ENCODE data around the gene CLMP.
"Not testable (repeated sequence)": the region's sequence is repeated elsewhere in the genome, so short reads cannot be mapped to it uniquely, and the experiment has no call there.

CLMP gene

DNA sequence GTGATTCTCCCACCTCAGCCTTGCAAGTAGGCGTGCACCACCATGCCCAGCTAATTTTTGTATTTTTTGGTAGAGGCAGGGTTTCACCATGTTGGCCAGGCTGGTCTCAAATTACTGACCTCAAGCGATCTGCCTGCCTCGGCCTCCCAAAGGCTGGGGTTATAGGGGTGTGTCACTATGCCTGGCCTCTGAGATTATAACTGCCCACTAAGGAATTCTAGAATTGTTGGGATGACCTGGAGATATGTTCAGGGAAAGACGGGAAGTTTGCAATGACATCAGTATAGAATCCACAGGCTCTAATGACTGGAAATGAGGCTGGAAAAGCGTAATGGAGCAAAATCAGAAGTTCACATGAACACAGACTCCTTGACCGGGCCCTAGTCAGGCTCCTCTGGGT lies 62.2 kb downstream of the CLMP start:
- peak; percentile 28 for DNase-seq (ENCODE audit: low read depth)

GRCh38 chr11:123132034-123132766 lies 62.8 kb downstream of the CLMP start:
- peak; percentile 61 for DNase-seq (ENCODE audit: low read depth)

DNA sequence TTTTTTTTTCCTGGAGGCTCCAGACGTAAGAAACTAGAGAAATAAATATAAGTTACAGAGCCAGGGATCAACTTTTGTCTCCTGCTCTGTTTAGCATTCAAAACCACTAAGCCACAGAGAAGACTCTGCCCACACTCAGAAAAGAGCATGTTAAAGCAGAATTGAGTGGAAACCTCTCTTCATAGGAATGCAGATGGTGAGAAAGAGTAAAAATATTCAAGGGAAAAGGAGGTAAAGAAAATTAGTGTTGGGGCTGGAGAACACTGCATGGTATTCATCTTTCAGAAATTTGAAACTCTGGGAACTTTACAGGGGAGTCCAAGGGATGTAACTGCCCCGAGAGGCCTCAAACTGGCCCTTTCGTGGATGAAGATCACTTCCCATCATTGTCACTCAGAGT lies 65.1 kb downstream of the CLMP start:
- DNase-seq (ENCODE audit: low read depth) = peak; percentile 54

DNA sequence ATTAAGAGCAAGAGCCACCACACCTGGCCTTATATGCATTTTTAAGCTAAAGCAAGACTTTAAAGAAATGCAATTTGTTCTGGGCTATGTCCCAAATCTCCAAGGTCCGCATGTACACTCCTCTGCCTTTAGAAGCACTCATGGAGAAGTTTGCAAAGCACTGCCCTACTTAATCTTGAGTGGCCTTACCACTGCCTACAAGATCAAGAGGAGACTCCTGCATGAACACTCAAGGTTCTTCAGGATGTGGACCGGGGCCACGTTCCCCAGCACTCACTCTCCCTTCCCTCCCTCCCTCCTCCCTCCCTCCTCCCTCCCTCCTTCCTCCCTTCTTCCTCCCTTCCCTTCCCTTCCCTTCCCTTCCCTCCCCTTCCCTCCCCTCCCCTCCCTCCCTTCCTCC lies 69.9 kb downstream of the CLMP start:
- DNase-seq (ENCODE audit: low read depth) = no peak

DNA sequence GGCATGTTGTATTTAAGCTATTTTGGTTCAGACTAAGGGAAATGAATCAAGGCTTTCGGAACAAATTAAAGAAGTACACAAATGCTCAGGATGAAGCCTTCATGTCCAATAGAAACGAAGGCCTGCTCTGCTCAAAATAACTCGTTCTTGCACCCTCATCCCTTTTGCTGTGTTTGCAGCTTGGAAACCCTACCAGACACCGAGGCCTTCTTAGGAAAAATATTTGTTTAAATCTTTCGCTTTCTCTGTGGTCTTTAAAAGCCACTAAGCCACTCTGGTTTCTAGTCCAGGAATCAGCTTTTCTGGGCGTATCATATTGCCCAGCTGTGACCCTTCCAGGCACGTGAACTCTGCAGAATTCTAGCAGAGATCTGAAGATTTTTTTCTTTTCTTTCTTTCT lies 72.2 kb downstream of the CLMP start:
- DNase-seq (ENCODE audit: low read depth) = no peak

DNA sequence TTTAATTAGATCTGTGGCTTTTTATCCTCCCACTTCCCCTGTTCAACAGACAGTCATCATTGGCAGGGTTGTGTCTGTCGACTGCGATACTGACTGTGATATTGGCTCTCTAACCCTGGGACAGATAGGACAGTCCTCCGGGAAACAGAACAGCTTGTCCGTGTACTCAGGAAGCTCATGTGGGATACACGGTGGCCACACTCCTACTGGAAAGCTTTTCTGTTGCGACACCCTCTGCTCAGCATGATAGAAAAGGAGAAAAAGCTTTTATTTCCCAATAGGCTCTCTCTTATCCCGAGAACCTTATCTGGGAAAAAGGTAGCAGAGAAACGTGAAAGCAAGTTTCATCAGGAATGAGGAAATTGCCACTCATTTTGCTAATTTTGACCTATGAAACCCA lies 72.7 kb downstream of the CLMP start:
- DNase-seq (ENCODE audit: low read depth) = peak; percentile 48

GRCh38 chr11:123116486-123116885 lies 78.6 kb downstream of the CLMP start:
- no peak for DNase-seq (ENCODE audit: low read depth)

DNA sequence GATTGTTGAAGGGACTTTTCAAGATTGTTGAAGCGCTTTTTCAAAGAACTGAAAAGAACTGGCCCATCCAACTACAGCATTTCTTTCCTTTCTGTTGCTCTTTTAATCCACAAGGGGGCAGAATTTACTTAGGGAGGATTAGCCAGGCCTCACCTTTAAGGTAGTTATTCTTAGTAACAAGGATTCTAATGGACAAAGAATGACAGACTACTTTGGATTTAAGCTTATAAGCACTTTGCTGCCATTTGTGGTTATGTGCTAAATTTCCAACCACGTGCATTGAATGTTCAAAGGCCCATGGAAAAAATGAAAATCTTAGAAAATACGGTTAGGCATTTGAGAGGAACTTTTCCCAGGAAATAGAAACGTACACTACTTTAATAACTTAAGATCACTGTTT lies 83.6 kb downstream of the CLMP start:
- DNase-seq (ENCODE audit: low read depth) = no peak

DNA sequence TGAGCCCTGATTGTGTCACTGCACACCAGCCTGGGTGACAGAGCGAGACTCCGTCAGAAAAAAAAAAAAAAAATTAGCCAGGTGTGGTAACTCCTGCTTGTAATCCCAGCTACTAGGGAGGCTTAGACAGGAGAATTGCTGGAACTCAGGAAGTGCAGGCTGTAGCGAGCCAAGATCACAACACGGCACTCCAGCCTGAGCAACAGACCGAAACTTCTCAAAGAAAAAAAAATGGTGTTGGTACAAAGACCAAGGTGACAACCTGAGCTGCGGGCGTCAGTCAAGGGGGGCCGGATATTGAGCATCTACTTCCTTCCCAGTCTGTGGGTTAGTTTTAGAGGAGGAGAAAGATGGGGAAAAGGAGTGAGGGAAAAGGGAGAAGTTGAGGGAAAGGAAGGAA lies 84.7 kb downstream of the CLMP start:
- no peak for DNase-seq (ENCODE audit: low read depth)

DNA sequence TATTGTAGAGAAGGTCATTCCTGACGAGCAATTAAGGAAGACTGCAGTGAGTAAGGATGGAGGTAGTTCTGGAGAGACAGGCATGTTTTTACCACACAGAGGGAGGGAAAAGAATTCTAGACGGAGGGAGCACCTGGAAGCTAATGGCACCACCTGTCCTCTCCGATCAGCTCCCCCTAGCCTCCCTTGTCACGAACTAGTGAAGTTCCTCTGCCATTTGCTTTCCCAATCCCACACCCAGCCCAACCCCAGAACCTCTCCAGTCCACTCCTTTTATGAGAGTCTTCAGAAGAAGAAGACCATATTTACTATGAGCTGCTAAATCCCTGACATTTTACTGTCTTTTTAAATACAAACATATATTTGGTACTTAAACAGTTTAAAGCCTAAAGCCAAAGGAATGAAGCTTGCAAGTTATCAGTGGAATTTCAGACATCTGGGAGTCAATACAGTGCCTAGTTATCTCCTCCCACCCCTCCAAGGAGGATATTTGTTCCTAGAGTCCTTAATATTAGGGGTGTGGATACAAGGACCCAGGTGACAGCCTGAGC lies 87.0 kb downstream of the CLMP start:
- DNase-seq (ENCODE audit: low read depth) = no peak

GRCh38 chr11:123104697-123105096 lies 90.4 kb downstream of the CLMP start:
- DNase-seq (ENCODE audit: low read depth) = no peak

DNA sequence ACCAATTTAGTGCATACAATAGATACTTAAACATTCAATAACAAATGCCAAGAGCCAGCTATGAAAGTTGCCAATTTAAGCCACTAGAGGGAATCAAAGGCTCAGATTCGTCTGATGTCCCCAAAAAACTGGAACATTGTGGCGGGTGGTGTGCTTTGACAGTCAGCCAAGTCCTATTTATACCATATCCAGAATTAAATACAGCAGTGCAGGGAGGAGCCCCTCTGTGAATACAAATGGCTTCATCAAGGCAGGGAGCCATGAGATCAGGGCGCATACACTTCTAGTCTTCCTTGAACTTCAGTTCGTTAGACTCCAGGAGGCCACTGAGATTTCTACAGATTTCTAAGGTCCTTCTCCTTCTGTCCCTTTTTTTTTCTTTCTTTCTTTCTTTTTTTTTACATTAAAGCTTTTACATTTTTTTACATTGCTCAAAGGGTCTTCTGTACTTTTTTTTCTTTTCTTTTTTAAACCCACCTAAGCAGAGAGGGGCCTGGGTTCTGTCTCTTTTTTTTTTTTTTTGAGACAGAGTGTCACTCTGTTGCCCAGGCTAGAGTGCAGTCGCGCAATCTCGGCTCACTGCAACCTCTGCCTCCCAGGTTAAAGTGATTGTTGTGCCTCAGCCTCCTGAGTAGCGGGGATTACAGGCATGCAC lies 91.6 kb downstream of the CLMP start:
- peak; percentile 65 for DNase-seq (ENCODE audit: low read depth)

DNA sequence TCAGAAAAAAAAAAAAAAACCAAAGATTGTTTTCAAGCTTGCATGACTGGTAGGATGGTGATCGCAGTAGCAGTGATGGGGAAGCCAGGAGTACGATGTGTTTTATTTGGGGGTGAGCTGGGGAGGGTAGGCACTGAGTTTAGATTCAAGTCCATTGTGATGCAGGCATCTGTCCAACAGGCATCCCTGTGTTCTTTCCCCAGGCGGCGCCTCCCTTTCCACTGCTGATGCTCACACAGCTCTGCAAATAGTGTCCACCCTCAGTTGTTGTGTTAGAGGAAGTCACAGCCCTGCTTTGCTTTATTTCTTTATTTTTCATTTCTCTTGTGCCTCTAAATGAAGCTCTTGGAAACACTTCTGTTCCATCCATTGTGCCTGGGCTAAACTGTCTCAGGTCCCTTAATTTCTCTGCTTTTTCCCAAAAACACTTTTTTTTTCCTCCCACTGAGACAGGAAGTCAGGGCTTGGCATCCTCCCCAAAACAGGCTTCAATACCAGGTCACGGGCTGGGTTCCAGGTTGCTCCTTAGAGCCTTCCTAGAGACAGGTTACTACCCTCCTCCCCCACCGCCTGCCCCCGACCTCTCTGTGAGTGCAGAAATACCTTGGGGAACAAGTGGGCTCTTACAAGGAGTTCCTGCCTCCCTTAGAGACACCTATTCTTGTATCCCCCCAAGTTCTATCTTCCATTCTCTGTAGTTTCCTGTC lies 94.5 kb downstream of the CLMP start:
- no peak for DNase-seq (ENCODE audit: low read depth)

DNA sequence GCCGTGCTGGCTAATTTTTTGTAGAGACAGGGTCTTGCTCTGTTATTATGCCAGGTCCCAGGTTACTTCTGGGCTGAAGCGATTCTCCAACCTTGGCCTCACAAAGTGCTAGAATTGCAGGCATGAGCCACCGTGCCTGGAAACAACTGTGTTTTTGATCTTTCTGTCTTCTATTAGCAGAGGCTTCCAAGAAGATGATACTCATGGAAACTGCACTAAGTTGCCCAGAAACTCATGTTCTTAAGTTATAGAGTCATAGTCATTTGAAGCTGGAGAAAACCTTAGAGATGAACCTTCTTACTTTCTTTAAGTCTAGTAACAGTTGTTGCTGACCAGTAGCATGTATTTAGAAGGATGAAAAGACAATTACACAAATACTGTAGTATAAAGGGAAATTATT lies 96.1 kb downstream of the CLMP start:
- DNase-seq (ENCODE audit: low read depth) = no peak

- DNase-seq (ENCODE audit: low read depth) = no peak
Observed at GRCh38 chr11:123093739-123094138, 101.3 kb downstream of the CLMP start.

DNA sequence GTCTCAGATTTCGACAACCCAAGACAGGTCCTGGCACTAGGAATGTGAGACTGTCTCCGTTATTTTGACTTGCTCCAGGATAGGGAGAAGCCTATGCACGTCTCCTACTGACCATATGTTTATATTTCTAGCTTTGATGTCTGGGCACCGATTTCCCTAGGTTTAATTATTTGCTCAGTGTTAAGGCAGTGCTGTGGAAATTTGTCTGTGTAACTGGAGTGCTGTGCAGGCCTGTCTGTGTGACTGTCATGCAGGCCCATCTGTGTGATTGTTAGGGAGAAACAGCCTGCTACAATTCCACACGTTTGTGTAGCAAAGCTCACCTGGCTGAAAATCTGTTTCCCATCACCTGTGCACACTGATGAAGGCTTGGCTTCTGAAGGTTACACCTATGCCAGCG lies 103.5 kb downstream of the CLMP start:
- DNase-seq (ENCODE audit: low read depth) = no peak

DNA sequence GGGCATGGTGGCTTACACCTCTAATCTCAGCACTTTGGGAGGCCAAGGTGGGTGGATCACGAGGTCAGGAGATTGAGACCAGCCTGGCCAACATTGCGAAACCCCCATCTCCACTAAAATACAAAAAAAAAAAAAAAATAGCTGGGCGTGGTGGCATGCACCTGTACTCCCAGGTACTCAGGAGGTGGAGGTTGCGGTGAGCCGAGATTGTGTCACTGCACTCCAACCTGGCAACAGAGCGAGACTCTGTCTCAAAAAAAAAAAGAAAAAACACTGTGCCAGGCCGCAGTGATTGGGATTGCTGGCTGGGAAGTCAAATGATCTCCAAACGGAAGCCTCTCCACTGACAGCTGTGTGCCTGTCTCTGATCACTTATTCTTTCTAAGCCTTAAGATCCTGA lies 104.9 kb downstream of the CLMP start:
- not testable (repeated sequence) for DNase-seq (ENCODE audit: low read depth)

- DNase-seq (ENCODE audit: low read depth) = not testable (repeated sequence)
Observed at GRCh38 chr11:123088896-123089295, 106.2 kb downstream of the CLMP start.

GRCh38 chr11:123087657-123088056 lies 107.4 kb downstream of the CLMP start:
- DNase-seq (ENCODE audit: low read depth) = not testable (repeated sequence)

DNA sequence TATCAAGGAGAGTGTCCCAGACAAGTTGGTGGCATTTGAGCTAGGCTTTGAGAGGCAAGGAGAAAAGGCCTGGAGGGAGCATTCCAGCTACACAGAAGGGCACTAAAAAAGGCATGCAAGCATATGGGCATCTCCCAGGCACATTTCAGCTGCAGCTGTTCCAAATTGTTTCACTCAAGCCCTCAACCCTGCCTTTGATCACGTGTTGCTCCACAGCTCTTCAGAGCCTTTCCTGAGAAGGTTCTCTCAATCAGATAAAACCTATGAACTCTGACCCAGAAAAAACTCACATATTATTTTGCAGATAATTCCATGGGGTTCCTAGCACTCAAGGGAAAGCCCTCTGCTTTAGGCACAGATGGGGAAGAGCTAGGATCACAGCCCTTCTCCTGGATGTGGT lies 108.7 kb downstream of the CLMP start:
- no peak for DNase-seq (ENCODE audit: low read depth)

GRCh38 chr11:123085497-123085896 lies 109.6 kb downstream of the CLMP start:
- DNase-seq (ENCODE audit: low read depth) = no peak

- DNase-seq (ENCODE audit: low read depth) = no peak
Observed at GRCh38 chr11:123084454-123084853, 110.6 kb downstream of the CLMP start.

GRCh38 chr11:123083623-123084029 lies 111.4 kb downstream of the CLMP start:
- DNase-seq (ENCODE audit: low read depth) = peak; percentile 99

Data from stromal cell of bone marrow (primary cell).